ENCODE measurements around the gene TDRKH. TPM values are rescaled to one million over a fixed set of nuclear protein-coding genes. Genes with fewer than 3 reads are reported as not detected.

Gene TDRKH
- total and polyA plus RNA-seq, 2 of the 13 experiments (the other 11 are each of a cell fraction or from before 2014, with no cell fraction given), result 3.9 to 5.4 TPM

DNA sequence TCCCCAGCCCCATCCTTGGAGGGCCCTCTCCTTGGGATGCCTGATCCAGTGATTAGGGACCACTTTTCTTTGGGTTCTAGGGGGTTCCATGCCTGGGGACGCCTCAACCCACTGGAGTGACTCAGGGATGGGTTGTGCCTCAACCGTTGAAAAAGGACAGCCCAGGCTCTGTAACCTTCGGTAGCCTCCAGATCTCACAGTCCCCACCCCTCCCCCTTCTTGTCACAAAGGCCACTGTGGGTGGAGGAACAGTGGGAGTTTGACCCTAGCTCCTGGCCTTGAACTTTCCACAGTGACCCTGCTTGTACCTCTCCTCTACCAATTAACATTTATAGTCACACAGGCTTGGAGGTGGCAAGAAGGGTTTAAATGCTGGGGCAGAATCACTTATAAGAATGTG, 43.9 kb upstream of the TDRKH start (continued):
- TF ChIP-seq, protein P1, sequence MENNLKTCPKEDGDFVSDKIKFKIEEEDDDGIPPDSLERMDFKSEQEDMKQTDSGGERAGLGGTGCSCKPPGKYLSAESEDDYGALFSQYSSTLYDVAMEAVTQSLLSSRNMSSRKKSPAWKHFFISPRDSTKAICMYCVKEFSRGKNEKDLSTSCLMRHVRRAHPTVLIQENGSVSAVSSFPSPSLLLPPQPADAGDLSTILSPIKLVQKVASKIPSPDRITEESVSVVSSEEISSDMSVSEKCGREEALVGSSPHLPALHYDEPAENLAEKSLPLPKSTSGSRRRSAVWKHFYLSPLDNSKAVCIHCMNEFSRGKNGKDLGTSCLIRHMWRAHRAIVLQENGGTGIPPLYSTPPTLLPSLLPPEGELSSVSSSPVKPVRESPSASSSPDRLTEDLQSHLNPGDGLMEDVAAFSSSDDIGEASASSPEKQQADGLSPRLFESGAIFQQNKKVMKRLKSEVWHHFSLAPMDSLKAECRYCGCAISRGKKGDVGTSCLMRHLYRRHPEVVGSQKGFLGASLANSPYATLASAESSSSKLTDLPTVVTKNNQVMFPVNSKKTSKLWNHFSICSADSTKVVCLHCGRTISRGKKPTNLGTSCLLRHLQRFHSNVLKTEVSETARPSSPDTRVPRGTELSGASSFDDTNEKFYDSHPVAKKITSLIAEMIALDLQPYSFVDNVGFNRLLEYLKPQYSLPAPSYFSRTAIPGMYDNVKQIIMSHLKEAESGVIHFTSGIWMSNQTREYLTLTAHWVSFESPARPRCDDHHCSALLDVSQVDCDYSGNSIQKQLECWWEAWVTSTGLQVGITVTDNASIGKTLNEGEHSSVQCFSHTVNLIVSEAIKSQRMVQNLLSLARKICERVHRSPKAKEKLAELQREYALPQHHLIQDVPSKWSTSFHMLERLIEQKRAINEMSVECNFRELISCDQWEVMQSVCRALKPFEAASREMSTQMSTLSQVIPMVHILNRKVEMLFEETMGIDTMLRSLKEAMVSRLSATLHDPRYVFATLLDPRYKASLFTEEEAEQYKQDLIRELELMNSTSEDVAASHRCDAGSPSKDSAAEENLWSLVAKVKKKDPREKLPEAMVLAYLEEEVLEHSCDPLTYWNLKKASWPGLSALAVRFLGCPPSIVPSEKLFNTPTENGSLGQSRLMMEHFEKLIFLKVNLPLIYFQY (CRISPR knock-in tag; IDR thresholded peaks at IDR 0.05; ENCODE audit: borderline replicate concordance), result no peak
- no peak for TF ChIP-seq ZNF644 (CRISPR knock-in tag; IDR thresholded peaks at IDR 0.05; ENCODE audit: low read depth)
- no peak for TF ChIP-seq ZNF850 (CRISPR knock-in tag; conservative IDR thresholded peaks at IDR 0.05)
- TF ChIP-seq, protein P2, sequence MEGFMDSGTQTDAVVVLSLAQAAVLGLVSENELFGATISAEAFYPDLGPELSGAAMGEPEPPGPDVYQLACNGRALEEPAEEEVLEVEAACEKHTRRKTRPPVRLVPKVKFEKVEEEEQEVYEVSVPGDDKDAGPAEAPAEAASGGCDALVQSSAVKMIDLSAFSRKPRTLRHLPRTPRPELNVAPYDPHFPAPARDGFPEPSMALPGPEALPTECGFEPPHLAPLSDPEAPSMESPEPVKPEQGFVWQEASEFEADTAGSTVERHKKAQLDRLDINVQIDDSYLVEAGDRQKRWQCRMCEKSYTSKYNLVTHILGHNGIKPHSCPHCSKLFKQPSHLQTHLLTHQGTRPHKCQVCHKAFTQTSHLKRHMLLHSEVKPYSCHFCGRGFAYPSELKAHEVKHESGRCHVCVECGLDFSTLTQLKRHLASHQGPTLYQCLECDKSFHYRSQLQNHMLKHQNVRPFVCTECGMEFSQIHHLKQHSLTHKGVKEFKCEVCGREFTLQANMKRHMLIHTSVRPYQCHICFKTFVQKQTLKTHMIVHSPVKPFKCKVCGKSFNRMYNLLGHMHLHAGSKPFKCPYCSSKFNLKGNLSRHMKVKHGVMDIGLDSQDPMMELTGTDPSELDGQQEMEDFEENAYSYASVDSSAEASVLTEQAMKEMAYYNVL (CRISPR knock-in tag; IDR thresholded peaks at IDR 0.05; ENCODE audit: borderline replicate concordance), result no peak
- TF ChIP-seq, protein P3, sequence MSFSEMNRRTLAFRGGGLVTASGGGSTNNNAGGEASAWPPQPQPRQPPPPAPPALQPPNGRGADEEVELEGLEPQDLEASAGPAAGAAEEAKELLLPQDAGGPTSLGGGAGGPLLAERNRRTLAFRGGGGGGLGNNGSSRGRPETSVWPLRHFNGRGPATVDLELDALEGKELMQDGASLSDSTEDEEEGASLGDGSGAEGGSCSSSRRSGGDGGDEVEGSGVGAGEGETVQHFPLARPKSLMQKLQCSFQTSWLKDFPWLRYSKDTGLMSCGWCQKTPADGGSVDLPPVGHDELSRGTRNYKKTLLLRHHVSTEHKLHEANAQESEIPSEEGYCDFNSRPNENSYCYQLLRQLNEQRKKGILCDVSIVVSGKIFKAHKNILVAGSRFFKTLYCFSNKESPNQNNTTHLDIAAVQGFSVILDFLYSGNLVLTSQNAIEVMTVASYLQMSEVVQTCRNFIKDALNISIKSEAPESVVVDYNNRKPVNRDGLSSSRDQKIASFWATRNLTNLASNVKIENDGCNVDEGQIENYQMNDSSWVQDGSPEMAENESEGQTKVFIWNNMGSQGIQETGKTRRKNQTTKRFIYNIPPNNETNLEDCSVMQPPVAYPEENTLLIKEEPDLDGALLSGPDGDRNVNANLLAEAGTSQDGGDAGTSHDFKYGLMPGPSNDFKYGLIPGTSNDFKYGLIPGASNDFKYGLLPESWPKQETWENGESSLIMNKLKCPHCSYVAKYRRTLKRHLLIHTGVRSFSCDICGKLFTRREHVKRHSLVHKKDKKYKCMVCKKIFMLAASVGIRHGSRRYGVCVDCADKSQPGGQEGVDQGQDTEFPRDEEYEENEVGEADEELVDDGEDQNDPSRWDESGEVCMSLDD (CRISPR knock-in tag; IDR thresholded peaks at IDR 0.05; ENCODE audit: borderline replicate concordance), result no peak
- no peak for TF ChIP-seq GATA4 (IDR thresholded peaks at IDR 0.05; ENCODE audit: borderline replicate concordance, low read depth)
- TF ChIP-seq ZNF44 (CRISPR knock-in tag; IDR thresholded peaks at IDR 0.05), result no peak
- TF ChIP-seq, protein P4, sequence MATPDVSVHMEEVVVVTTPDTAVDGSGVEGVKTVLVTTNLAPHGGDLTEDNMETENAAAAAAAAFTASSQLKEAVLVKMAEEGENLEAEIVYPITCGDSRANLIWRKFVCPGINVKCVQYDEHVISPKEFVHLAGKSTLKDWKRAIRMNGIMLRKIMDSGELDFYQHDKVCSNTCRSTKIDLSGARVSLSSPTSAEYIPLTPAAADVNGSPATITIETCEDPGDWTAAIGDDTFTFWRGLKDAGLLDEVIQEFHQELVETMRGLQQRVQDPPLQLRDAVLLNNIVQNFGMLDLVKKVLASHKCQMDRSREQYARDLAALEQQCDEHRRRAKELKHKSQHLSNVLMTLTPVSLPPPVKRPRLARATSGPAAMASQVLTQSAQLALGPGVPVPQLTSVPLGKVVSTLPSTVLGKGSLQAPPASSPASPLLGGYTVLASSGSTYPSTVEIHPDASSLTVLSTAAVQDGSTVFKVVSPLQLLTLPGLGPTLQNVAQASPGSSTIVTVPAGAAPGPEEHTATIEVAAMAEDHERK (CRISPR knock-in tag; IDR thresholded peaks at IDR 0.05; ENCODE audit: low read depth), result no peak
- no peak for TF ChIP-seq MED13 (CRISPR knock-in tag; IDR thresholded peaks at IDR 0.05)
- TF ChIP-seq ATF1 (CRISPR knock-in tag; IDR thresholded peaks at IDR 0.05), result no peak
- TF ChIP-seq, protein P5, sequence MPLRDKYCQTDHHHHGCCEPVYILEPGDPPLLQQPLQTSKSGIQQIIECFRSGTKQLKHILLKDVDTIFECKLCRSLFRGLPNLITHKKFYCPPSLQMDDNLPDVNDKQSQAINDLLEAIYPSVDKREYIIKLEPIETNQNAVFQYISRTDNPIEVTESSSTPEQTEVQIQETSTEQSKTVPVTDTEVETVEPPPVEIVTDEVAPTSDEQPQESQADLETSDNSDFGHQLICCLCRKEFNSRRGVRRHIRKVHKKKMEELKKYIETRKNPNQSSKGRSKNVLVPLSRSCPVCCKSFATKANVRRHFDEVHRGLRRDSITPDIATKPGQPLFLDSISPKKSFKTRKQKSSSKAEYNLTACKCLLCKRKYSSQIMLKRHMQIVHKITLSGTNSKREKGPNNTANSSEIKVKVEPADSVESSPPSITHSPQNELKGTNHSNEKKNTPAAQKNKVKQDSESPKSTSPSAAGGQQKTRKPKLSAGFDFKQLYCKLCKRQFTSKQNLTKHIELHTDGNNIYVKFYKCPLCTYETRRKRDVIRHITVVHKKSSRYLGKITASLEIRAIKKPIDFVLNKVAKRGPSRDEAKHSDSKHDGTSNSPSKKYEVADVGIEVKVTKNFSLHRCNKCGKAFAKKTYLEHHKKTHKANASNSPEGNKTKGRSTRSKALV (CRISPR knock-in tag; IDR thresholded peaks at IDR 0.05), result no peak
- TF ChIP-seq ZNF446 (CRISPR knock-in tag; IDR thresholded peaks at IDR 0.05), result no peak
- TF ChIP-seq, protein P6, sequence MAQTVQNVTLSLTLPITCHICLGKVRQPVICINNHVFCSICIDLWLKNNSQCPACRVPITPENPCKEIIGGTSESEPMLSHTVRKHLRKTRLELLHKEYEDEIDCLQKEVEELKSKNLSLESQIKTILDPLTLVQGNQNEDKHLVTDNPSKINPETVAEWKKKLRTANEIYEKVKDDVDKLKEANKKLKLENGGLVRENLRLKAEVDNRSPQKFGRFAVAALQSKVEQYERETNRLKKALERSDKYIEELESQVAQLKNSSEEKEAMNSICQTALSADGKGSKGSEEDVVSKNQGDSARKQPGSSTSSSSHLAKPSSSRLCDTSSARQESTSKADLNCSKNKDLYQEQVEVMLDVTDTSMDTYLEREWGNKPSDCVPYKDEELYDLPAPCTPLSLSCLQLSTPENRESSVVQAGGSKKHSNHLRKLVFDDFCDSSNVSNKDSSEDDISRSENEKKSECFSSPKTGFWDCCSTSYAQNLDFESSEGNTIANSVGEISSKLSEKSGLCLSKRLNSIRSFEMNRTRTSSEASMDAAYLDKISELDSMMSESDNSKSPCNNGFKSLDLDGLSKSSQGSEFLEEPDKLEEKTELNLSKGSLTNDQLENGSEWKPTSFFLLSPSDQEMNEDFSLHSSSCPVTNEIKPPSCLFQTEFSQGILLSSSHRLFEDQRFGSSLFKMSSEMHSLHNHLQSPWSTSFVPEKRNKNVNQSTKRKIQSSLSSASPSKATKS (CRISPR knock-in tag; IDR thresholded peaks at IDR 0.05), result no peak
- no peak for TF ChIP-seq ZNF235 (CRISPR knock-in tag; IDR thresholded peaks at IDR 0.05; ENCODE audit: borderline replicate concordance)
- TF ChIP-seq SP4 (CRISPR knock-in tag; IDR thresholded peaks at IDR 0.05), result no peak
- TF ChIP-seq RNF2 (conservative IDR thresholded peaks at IDR 0.05; ENCODE audit: low read depth), result no peak
